ENCODE data around the gene RAPGEF5. TPM values are rescaled to one million over a fixed set of nuclear protein-coding genes. Genes with fewer than 3 reads are reported as not detected.

The RAPGEF5 gene
- total and polyA plus RNA-seq, 10 of the 15 experiments (the other 5 are each of a cell fraction or from before 2014, with no cell fraction given) = 0.38 to 4.0 (median 1.6) TPM; not detected in 1

DNA sequence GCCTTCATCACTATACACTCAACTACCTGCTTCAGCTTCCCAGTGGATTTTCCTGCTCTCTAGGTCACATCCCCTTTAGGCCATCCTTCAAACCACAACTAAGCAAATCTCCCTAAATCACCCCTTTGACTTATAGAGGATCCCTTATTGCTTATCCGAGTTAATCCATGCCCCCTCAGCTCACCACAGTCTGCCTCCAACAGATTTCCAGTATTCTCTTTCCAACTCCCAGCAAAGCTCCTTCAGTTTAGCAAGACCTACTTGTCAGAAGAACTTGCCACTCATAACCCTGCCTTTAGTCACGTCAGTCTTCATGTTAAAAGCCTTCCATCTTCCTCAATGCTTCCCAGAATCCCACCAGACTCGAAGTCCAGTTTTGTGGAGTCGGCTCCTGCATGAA is 38.6 kb downstream of the RAPGEF5 start:
- ATAC-seq = no peak
- Histone ChIP-seq H3K9me3 (replicated peaks; ENCODE audit: control insufficient read depth, insufficient read depth, low read length) (no peaks in the 10 kb centered on the region), H3K9ac (ENCODE audit: control insufficient read depth, insufficient read depth, low read length) (no peak overlapping the region), H2AFZ (ENCODE audit: control insufficient read depth, low read depth, low read length) (no peak overlapping the region), H3K27ac (ENCODE audit: control insufficient read depth, insufficient read depth) (no peak overlapping the region), H3K27me3 (replicated peaks in 1 of 2; ENCODE audit: control insufficient read depth in 2 of 2, insufficient read depth in 2 of 2, low read length in 1 of 2) (no peaks in the 10 kb centered on the region), H3K4me1 (ENCODE audit: control insufficient read depth, insufficient read depth, low read length) (no peaks in the 10 kb centered on the region; the same call in 1 of the 2 replicates), H4K20me1 (ENCODE audit: control insufficient read depth, insufficient read depth) (no peaks in the 10 kb centered on the region), H3K4me2 (ENCODE audit: control insufficient read depth, insufficient read depth) (no peak overlapping the region), H3K79me2 (ENCODE audit: control insufficient read depth, insufficient read depth, low read length) (no peaks in the 10 kb centered on the region), H3K36me3 (ENCODE audit: control insufficient read depth in 2 of 2, insufficient read depth in 2 of 2, low read length in 1 of 2) (no peaks in the 10 kb centered on the region), H3K4me3 (no peak overlapping the region)
- no peak for TF ChIP-seq NFXL1 (IDR thresholded peaks at IDR 0.05; ENCODE audit: borderline replicate concordance)
- TF ChIP-seq, protein P1, sequence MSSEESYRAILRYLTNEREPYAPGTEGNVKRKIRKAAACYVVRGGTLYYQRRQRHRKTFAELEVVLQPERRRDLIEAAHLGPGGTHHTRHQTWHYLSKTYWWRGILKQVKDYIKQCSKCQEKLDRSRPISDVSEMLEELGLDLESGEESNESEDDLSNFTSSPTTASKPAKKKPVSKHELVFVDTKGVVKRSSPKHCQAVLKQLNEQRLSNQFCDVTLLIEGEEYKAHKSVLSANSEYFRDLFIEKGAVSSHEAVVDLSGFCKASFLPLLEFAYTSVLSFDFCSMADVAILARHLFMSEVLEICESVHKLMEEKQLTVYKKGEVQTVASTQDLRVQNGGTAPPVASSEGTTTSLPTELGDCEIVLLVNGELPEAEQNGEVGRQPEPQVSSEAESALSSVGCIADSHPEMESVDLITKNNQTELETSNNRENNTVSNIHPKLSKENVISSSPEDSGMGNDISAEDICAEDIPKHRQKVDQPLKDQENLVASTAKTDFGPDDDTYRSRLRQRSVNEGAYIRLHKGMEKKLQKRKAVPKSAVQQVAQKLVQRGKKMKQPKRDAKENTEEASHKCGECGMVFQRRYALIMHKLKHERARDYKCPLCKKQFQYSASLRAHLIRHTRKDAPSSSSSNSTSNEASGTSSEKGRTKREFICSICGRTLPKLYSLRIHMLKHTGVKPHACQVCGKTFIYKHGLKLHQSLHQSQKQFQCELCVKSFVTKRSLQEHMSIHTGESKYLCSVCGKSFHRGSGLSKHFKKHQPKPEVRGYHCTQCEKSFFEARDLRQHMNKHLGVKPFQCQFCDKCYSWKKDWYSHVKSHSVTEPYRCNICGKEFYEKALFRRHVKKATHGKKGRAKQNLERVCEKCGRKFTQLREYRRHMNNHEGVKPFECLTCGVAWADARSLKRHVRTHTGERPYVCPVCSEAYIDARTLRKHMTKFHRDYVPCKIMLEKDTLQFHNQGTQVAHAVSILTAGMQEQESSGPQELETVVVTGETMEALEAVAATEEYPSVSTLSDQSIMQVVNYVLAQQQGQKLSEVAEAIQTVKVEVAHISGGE (CRISPR knock-in tag; IDR thresholded peaks at IDR 0.05) = no peak
- TF ChIP-seq YY1 (IDR thresholded peaks at IDR 0.05; ENCODE audit: low read depth, low read length) = no peak
- no peak for TF ChIP-seq SUZ12 (IDR thresholded peaks at IDR 0.05; ENCODE audit: unreplicated experiment)
- no peak for TF ChIP-seq TARDBP (IDR thresholded peaks at IDR 0.05; ENCODE audit: borderline replicate concordance)
- no peak for TF ChIP-seq CBX3 (IDR thresholded peaks at IDR 0.05; ENCODE audit: borderline replicate concordance, low read depth)
- no peak for TF ChIP-seq RBBP5 (conservative IDR thresholded peaks at IDR 0.05)
- no peak for TF ChIP-seq E4F1 (IDR thresholded peaks at IDR 0.05; ENCODE audit: borderline replicate concordance, partially characterized antibody)
- no peak for TF ChIP-seq ETV6 (conservative IDR thresholded peaks at IDR 0.05 in 1 of 2, IDR thresholded peaks at IDR 0.05 in 1 of 2; ENCODE audit: borderline replicate concordance in 1 of 2, low read depth in 1 of 2)
- TF ChIP-seq, protein P2, sequence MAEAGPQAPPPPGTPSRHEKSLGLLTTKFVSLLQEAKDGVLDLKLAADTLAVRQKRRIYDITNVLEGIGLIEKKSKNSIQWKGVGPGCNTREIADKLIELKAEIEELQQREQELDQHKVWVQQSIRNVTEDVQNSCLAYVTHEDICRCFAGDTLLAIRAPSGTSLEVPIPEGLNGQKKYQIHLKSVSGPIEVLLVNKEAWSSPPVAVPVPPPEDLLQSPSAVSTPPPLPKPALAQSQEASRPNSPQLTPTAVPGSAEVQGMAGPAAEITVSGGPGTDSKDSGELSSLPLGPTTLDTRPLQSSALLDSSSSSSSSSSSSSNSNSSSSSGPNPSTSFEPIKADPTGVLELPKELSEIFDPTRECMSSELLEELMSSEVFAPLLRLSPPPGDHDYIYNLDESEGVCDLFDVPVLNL (IDR thresholded peaks at IDR 0.05; ENCODE audit: low read depth, low read length) = no peak
- no peak for TF ChIP-seq ZZZ3 (IDR thresholded peaks at IDR 0.05; ENCODE audit: control insufficient read depth, insufficient read length, low read depth)
- no peak for TF ChIP-seq TCF3 (IDR thresholded peaks at IDR 0.05; ENCODE audit: borderline replicate concordance, insufficient read depth, low read depth, low read length)
- no peak for TF ChIP-seq EGR1 (IDR thresholded peaks at IDR 0.05; ENCODE audit: borderline replicate concordance in 1 of 2, low read depth in 2 of 2, low read length in 2 of 2)
- in situ Hi-C loops (cut with MboI) = no loop called here
- no TSS peak for BruUV-seq (replicated peaks)
- FAIRE-seq = no peak
- DNase-seq (ENCODE audit: low read depth, low spot score) = no peak
- WGBS (ENCODE audit: insufficient coverage, insufficient replicate concordance, low lambda C conversion rate, missing lambda C conversion rate) = 9% methylated on average over 4 of the region's 4 CpGs
- ChIA-PET CTCF (interaction anchor here (1.5 to 2.0 kb wide), 3 partner anchors 9 to 14 kb away, joined by 3 to 7 read pairs (median 5); no protein-coding TSS in a partner anchor), RAD21 (ENCODE audit: unreplicated experiment) (no interaction called here), SMC1A (ENCODE audit: uncharacterized antibody, unreplicated experiment) (interaction anchor here (0.8 to 2.6 kb wide), 6 partner anchors 9 to 27 kb away, joined by 3 to 7 read pairs (median 3); no protein-coding TSS in a partner anchor), POLR2A (interaction anchor here (0.6 kb wide), 1 partner anchor 17 kb away, joined by 7 read pairs; no protein-coding TSS in a partner anchor)
- intact Hi-C loops (cut with micrococcal nuclease; ENCODE audit: unreplicated experiment) = no loop called here

All from GM12878 (cell line).